GM12891 (cell line): ENCODE results near the gene CLRN1.

Experiments used
- PAX5 ChIP-seq: IDR thresholded peaks from 2 replicates; pipeline ENCODE4 v1.6.1; 2011; ENCODE audit warnings: low read length, moderate library complexity, mild to moderate bottlenecking; ENCODE audit not compliant: insufficient read depth, severe bottlenecking
- POLR2A ChIP-seq: IDR thresholded peaks from 2 replicates; pipeline ENCODE4 v1.6.1; 2011; ENCODE audit warnings: low read depth, low read length, control low read depth
- POLR2AphosphoS5 ChIP-seq: IDR thresholded peaks from 2 replicates; pipeline ENCODE4 v1.6.1; 2011; ENCODE audit warnings: low read depth, low read length, control low read depth
- SPI1 ChIP-seq: IDR thresholded peaks from 2 replicates; pipeline ENCODE4 v1.6.1; 2011; ENCODE audit warnings: low read depth, low read length, control low read depth
- TAF1 ChIP-seq: IDR thresholded peaks from 2 replicates; pipeline ENCODE4 v1.6.1; 2011; ENCODE audit warnings: low read depth, low read length, control low read depth

DNA sequence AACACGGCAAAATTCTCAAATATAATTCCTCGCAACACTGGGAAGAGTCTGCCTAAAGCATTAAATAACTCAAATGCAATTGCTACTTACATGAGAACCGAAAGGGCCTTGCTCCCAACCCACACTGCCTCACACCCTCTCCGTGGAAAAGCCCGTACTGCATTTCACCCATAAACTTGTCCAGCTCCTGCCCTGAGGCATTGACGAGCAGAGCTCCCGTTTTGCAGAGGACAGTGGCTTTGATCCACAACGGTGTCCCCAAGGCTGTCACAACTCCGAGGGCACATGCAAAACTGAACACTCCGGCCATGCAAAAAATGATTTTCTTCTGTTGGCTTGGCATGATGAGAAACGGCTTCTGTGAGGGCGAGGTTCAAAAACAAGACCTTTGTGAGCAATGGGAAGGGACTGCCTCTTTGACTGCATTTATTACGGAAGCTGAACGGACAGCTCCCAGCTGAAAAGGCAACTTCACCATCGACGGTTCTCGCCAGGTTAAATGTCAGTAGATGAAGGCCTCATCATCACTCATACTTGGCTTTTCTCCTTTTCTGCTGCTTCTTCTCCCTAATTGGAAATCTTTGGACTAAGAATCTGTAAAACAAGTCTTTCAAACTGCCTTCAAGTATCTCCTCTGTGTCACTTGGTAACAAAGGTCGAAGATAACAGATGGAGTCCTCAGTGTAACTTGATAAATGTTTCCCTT is at the start of gene CLRN1:
- no peak for TF ChIP-seq POLR2A
- no peak for TF ChIP-seq SPI1
- no peak for TF ChIP-seq POLR2AphosphoS5
- TF ChIP-seq PAX5, result no peak
- no peak for TF ChIP-seq TAF1
